ENCODE data around the gene FALEC. TPM values are rescaled to one million over a fixed set of nuclear protein-coding genes. Genes with fewer than 3 reads are reported as not detected.

The FALEC gene
- total RNA-seq, 1 donor from 2014 or later = not detected

- DNase-seq (ENCODE audit: low read depth) (no peak), FAIRE-seq (no peak)
- Histone ChIP-seq H3K36me3 (ENCODE audit: control insufficient read depth, insufficient read depth, low read length) (no peaks in the 10 kb centered on the region), H3K4me3 (ENCODE audit: low read depth, low read length) (no peak overlapping the region), H3K27me3 (ENCODE audit: control insufficient read depth, insufficient read depth, low read length) (no peaks in the 10 kb centered on the region)
- TF ChIP-seq CTCF (IDR thresholded peaks at IDR 0.05; ENCODE audit: insufficient read depth, low read length, severe bottlenecking) = no peak
These were observed 30.9 kb downstream of the FALEC start for GRCh38 chr1:150546294-150546937.

GRCh38 chr1:150548324-150548631, 32.7 kb downstream of the FALEC start:
- H3K27me3 ChIP-seq (ENCODE audit: control insufficient read depth, insufficient read depth, low read length) = no peaks in the 10 kb centered on the region
- no peak for DNase-seq (ENCODE audit: low read depth)
- H3K36me3 ChIP-seq (ENCODE audit: control insufficient read depth, insufficient read depth, low read length) = no peaks in the 10 kb centered on the region
- peak overlapping the region; percentile 54 for H3K4me3 ChIP-seq (ENCODE audit: low read depth, low read length)
- no peak for FAIRE-seq
- no peak for TF ChIP-seq CTCF (IDR thresholded peaks at IDR 0.05; ENCODE audit: insufficient read depth, low read length, severe bottlenecking)

GRCh38 chr1:150548632-150549495, 33.3 kb downstream of the FALEC start, which contains the start of gene ADAMTSL4:
ADAMTSL4 (plus strand) TSS chr1:150549408; CDS start chr1:150552289, 2,881 bp downstream.
- peak; percentile 30 for TF ChIP-seq CTCF (IDR thresholded peaks at IDR 0.05; ENCODE audit: insufficient read depth, low read length, severe bottlenecking)
- Histone ChIP-seq H3K36me3 (ENCODE audit: control insufficient read depth, insufficient read depth, low read length) (peaks cover 1% of the 10 kb centered on the region), H3K27me3 (ENCODE audit: control insufficient read depth, insufficient read depth, low read length) (no peaks in the 10 kb centered on the region), H3K4me3 (ENCODE audit: low read depth, low read length) (peak within 1 kb of the TSS; percentile 54)
- DNase-seq (ENCODE audit: low read depth) (peak; percentile 48), FAIRE-seq (no peak)

GRCh38 chr1:150549496-150550221, 34.1 kb downstream of the FALEC start:
- TF ChIP-seq CTCF (IDR thresholded peaks at IDR 0.05; ENCODE audit: insufficient read depth, low read length, severe bottlenecking) = peak; percentile 30
- DNase-seq (ENCODE audit: low read depth) (no peak), FAIRE-seq (no peak)
- H3K4me3 ChIP-seq (ENCODE audit: low read depth, low read length) = peak overlapping the region; percentile 54
- H3K36me3 ChIP-seq (ENCODE audit: control insufficient read depth, insufficient read depth, low read length) = peaks cover 3% of the 10 kb centered on the region
- H3K27me3 ChIP-seq (ENCODE audit: control insufficient read depth, insufficient read depth, low read length) = no peaks in the 10 kb centered on the region

GRCh38 chr1:150550222-150551050, 34.9 kb downstream of the FALEC start:
- H3K4me3 ChIP-seq (ENCODE audit: low read depth, low read length) = peak overlapping the region; percentile 54
- DNase-seq (ENCODE audit: low read depth) = no peak
- FAIRE-seq = no peak
- no peak for TF ChIP-seq CTCF (IDR thresholded peaks at IDR 0.05; ENCODE audit: insufficient read depth, low read length, severe bottlenecking)
- H3K36me3 ChIP-seq (ENCODE audit: control insufficient read depth, insufficient read depth, low read length) = peaks cover 3% of the 10 kb centered on the region
- no peaks in the 10 kb centered on the region for H3K27me3 ChIP-seq (ENCODE audit: control insufficient read depth, insufficient read depth, low read length)

All from bronchial epithelial cell (primary cell).